ENCODE measurements around the gene MRPL48.

MRPL48 gene

DNA sequence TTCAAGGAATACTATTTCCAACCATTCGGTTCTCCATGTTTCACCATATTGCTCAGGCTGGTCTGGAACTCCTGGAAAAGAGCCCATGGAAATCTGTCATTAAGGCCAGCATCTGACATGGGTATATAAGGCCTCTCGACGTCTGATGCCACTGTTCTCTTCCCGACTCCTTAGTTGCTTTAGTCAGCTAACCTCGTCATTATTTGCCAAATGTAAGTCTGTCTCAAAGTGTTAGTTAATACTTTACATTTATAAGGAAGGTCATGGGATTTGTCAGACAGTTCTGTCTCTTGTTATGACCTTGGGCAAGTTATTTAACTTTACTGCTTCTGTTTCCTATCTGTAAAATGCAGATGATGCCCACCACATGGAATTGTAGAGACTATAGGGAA lies 1.6 kb downstream of the MRPL48 start:
- TF ChIP-seq, protein P1, sequence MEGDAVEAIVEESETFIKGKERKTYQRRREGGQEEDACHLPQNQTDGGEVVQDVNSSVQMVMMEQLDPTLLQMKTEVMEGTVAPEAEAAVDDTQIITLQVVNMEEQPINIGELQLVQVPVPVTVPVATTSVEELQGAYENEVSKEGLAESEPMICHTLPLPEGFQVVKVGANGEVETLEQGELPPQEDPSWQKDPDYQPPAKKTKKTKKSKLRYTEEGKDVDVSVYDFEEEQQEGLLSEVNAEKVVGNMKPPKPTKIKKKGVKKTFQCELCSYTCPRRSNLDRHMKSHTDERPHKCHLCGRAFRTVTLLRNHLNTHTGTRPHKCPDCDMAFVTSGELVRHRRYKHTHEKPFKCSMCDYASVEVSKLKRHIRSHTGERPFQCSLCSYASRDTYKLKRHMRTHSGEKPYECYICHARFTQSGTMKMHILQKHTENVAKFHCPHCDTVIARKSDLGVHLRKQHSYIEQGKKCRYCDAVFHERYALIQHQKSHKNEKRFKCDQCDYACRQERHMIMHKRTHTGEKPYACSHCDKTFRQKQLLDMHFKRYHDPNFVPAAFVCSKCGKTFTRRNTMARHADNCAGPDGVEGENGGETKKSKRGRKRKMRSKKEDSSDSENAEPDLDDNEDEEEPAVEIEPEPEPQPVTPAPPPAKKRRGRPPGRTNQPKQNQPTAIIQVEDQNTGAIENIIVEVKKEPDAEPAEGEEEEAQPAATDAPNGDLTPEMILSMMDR (conservative IDR thresholded peaks at IDR 0.05; ENCODE audit: low read length) = no peak
- H3K4me3 ChIP-seq (ENCODE audit: low read length) = no peak overlapping the region
- DNase-seq (ENCODE audit: low read depth) = peak; percentile 8

DNA sequence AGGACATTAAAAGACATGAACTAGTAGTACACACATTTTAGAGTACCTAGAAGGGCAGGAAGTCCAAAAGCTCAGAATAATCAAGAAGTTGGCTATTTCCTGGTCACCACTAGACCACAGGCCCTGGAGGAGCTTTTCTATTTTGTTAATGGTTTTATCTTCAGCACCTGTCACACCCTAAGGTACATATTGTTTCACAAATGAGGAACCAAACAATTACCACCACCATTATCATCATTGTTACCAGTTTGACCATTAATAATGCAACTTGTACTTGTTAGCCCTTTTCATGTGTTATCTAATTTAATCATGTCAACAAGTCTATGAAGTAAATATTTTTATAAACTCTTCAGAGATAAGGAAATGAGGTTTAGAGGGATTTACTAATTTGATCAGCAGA lies 4.9 kb downstream of the MRPL48 start:
- TF ChIP-seq, protein P1 (conservative IDR thresholded peaks at IDR 0.05; ENCODE audit: low read length) = no peak
- DNase-seq (ENCODE audit: low read depth) = no peak

DNA sequence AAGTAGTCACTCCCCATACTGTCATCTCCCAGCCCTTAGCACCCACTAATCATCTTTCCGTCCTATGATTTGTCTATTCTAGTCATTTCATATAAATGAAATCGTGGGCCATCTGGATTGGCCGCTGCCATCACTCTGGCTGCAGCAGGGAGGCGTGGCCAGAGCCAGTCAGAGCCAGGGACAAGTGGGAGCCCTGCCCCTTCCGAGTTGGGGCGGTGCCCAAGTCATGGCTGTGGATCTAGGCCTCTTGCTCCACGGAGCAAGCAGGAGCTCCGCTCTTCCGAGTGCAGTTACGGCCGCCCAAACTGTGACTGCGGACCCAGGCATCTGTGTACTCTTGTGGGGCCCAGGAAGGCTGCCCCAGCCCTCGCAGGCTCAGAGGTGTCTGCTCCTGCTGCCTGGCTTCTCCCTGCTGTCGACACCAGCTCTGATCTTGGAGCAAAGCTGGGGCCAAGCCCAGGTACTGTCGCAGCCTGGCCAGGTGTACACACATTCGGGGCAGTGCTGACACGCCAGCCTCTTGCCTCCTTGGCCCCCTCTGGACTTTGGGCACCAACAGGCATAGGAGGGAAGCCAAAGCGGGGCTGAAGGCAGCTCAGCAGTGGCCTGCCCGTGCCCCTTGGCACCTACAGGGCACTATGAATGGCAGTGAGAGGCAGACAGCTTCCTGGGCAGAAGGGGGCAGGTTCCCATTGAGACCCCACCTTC lies 8.4 kb downstream of the MRPL48 start:
- TF ChIP-seq, protein P1 (conservative IDR thresholded peaks at IDR 0.05; ENCODE audit: low read length) = no peak
- DNase-seq (ENCODE audit: low read depth) = no peak
- no peak overlapping the region for H3K4me3 ChIP-seq (ENCODE audit: low read length)

More for the DNA sequence above, 4.9 kb downstream of the MRPL48 start:
- no peak overlapping the region for H3K4me3 ChIP-seq (ENCODE audit: low read length)

DNA sequence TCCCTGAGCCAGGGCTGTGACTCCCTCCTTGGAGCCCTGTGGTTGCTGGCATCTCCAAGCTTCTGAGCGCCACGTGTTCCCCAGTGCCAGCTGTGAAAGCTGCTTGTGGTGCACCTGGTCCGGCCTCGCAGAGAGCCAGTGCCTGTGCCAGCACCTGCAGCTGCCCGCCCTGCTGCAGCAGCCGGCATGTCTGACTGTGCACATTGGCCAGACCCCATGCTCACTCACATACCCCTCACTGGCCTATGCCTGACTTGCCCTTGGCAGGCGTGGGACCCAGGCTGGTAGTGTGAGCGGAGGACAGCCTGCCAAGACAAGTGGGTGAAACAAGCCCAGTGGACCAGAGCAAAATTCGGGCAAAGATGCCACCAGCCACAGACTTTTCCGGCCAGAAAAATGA lies 9.8 kb downstream of the MRPL48 start:
- DNase-seq (ENCODE audit: low read depth) = no peak
- no peak overlapping the region for H3K4me3 ChIP-seq (ENCODE audit: low read length)
- TF ChIP-seq, protein P1 (conservative IDR thresholded peaks at IDR 0.05; ENCODE audit: low read length) = no peak

DNA sequence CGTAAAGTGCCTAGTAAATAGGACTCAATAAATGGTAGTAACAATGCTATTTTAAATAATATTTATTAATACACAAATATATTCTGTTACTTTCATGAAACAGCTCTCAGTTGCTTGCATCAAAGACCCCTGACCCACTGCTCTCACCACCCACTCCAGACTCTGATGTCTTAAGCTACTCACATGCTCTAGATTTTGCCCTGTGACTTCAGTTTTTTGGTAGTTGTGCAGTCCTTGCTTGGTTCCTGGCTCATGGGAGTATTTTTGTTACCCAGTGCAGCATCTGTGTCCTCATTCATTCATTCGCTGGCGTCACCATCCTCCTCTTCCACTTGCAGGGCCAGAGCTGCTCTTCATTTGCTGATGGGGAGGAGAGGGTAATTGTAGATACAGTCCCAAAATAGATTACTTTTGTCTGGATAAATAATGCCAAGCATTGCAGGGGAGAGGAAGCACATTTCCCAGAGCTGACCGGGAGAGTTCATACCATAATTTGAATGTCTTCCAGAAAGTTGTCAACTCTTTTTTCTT lies 12.7 kb downstream of the MRPL48 start:
- no peak for DNase-seq (ENCODE audit: low read depth)
- no peak overlapping the region for H3K4me3 ChIP-seq (ENCODE audit: low read length)
- TF ChIP-seq, protein P1 (conservative IDR thresholded peaks at IDR 0.05; ENCODE audit: low read length) = no peak

DNA sequence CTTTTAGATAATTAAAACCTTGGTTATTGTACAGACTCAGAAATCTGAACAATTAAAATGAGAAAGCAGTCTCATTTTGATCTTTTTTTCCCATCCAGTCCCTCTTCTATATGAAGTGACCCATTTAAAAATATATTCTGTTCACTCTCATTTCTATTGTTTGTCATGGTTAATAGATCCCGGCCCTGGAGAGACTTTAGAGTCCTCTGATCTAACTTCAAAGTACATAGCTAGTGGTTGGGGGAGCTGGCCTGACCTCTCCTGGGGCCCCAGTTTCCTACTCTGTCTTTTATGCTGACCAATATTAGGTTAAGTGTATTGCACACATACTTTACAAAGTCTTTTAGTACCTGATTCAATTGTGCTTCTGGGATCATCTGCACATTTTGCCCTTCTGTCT lies 13.5 kb downstream of the MRPL48 start:
- TF ChIP-seq, protein P1 (conservative IDR thresholded peaks at IDR 0.05; ENCODE audit: low read length) = no peak
- H3K4me3 ChIP-seq (ENCODE audit: low read length) = no peak overlapping the region
- DNase-seq (ENCODE audit: low read depth) = no peak

DNA sequence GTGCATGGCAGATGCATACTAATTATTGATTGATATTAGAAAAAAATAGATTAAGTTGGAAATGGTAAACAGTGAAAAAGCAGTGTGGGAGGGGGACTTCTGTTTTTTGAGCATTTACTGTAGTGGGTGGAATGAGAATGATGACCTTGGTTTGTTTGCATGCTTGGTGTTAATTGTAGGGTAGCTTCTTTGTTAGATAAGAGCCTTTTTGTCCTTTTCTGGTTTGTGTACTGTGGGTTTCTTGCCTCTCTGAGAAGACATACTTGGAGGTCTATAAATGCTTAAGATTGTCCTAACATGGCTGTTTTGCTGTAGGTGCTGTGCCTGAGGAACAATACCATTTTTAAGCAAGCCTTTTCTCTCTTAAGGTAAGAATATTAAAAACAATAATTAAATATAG lies 17.0 kb downstream of the MRPL48 start:
- TF ChIP-seq, protein P1 (conservative IDR thresholded peaks at IDR 0.05; ENCODE audit: low read length) = no peak
- H3K4me3 ChIP-seq (ENCODE audit: low read length) = no peak overlapping the region
- no peak for DNase-seq (ENCODE audit: low read depth)

All from AG10803 (cell line).